Choroid plexus epithelial cell (primary cell): Measurements from ENCODE around the gene RPL35.

Source experiments
- DNase-seq: peaks from one replicate; pipeline ENCODE4 v3.0.0-alpha.2; 2010; ENCODE audit warnings: low read depth
- H3K4me3 ChIP-seq: 2 replicates; pipeline ENCODE4 v1.5.1; 2011; ENCODE audit warnings: low read depth, mild to moderate bottlenecking, control low read depth, low read length, moderate library complexity
- TF ChIP-seq, protein P1 (sequence below): conservative IDR thresholded peaks from 2 replicates; pipeline ENCODE4 v1.5.1; 2011; ENCODE audit warnings: low read depth, mild to moderate bottlenecking, control low read depth, inconsistent platforms, low read length, moderate library complexity

Gene RPL35

DNA sequence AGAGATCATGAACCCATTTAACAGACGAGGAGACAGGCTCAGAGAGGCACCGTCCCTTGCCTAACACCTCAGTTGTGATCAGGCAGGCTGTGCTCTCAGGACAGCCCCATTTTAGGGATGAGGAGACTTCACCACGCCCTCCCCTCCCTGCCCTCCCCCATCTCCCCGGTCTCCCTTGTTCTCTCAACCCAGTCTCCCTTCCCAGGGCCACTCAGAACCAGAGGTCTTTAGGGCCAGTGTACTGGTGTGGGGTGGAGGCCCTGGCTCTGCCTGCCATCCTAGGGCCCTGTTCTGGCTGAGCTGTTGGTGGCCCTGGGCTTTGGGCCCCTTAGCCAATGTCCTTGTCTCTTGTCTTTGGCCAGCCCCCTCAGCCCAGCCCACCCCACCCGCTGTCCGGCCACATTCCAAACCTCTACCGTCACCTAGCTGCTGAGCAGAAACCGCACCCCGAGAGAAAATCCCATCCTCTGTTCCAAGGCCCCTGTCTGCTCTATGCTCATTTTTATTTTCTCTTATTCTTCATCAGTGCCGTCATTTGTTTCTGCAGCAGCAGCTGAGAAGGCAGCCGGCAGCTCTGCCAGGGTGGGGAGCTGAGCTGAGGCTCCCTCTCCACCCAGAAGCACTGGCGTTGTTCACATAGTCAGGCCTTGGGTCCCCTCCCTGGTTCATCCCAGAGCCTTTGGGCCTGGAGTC, 50.9 kb downstream of the RPL35 start:
- DNase-seq: peak; percentile 94
- no peak overlapping the region for H3K4me3 ChIP-seq

DNA sequence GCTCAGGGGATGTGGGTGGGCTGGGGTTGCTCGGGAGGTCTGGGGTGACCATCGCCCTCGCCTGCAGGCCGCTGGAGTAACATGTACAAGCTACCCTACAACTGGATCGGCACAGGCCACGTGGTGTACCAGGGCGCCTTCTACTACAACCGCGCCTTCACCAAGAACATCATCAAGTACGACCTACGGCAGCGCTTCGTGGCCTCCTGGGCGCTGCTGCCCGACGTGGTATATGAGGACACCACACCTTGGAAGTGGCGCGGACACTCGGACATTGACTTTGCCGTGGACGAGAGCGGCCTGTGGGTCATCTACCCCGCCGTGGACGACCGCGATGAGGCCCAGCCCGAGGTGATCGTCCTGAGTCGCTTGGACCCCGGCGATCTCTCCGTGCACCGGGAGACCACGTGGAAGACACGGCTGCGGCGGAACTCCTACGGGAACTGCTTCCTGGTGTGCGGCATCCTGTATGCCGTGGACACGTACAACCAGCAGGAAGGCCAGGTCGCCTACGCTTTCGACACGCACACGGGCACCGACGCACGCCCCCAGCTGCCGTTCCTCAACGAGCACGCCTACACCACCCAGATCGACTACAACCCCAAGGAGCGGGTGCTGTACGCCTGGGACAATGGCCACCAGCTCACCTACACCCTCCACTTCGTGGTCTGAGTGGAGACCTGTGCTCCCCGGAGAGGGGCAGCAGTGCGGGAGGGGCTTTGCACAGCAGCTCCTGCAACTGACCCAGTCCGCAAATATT, 51.8 kb downstream of the RPL35 start:
- DNase-seq: no peak
- TF ChIP-seq, protein P1, sequence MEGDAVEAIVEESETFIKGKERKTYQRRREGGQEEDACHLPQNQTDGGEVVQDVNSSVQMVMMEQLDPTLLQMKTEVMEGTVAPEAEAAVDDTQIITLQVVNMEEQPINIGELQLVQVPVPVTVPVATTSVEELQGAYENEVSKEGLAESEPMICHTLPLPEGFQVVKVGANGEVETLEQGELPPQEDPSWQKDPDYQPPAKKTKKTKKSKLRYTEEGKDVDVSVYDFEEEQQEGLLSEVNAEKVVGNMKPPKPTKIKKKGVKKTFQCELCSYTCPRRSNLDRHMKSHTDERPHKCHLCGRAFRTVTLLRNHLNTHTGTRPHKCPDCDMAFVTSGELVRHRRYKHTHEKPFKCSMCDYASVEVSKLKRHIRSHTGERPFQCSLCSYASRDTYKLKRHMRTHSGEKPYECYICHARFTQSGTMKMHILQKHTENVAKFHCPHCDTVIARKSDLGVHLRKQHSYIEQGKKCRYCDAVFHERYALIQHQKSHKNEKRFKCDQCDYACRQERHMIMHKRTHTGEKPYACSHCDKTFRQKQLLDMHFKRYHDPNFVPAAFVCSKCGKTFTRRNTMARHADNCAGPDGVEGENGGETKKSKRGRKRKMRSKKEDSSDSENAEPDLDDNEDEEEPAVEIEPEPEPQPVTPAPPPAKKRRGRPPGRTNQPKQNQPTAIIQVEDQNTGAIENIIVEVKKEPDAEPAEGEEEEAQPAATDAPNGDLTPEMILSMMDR: no peak
- no peak overlapping the region for H3K4me3 ChIP-seq

More for the DNA sequence above, 50.9 kb downstream of the RPL35 start:
- TF ChIP-seq, protein P1: no peak

DNA sequence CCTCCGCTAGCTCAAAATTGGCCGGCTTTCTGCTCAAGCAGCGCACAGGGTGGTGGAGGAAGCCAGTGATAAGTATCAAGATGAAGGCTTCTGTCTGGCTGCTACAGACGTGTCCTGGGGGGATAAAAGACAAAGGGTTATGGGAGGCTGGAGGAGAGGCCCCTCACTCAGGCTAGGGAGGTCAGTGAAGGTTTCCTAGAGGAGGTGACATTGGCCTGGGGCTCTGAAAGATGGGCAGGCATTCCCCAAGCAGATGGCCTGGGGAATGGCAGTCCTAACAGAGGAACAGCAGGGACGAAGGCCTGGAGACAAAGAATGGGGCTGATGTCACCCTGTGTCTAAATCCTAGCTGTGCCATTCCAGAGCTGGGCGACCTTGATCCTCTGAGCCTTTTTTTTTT, 52.5 kb downstream of the RPL35 start:
- TF ChIP-seq, protein P1: no peak
- no peak overlapping the region for H3K4me3 ChIP-seq
- no peak for DNase-seq

DNA sequence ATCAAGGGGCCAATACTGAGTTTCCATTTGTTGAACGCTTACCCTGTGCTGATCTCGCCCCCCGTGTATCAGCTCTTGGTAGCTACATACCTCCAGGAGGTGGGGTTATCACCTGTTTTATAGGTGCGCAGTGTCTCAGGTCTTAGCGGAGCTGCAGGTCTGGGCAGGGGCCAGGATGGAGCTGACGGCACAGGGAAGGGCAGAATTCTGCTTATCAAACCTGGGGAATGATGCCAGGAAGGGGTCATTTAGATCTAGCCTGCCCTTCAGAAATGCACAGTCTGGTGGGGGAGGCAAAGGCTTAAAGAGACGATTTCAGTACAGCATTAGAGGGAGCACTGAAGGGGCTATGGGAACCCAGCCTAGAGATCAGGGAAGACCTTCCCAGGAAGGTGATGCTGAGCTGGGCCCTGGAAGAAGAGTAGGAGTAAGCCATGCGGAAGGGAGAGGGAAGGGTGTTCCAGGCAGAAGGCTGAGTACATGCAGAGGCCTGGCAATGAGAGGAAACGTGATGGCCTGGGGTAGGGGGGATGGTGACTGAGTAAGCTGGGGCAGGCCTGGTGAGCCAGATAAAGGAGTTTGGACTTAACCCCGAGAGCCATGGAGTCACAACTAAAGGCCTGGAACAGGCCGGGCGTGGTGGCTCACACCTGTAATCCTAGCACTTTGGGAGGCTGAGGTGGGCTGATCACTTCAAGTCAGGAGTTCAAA, 53.4 kb downstream of the RPL35 start:
- no peak for DNase-seq
- H3K4me3 ChIP-seq: no peak overlapping the region
- TF ChIP-seq, protein P1: no peak
